Esophagus mucosa (tissue), 1 donor: ENCODE results near the gene PTCH1. TPM values are rescaled to one million over a fixed set of nuclear protein-coding genes. Genes with fewer than 3 reads are reported as not detected.
A peak's percentile ranks its signal among the peaks of the same experiment; 100 is the strongest.

Experiments
- ATAC-seq: fragments of 200-7000 bp; cut with Tn5 transposase; one replicate; pipeline ENCODE4 v1.9.1; 2020
- total RNA-seq: library from RNA; stranded (reverse); gene quantifications from one replicate; pipeline ENCODE4 v1.2.4, GENCODE V29; 2023
- donor health status: DM: yes; HTN: yes; CAD: no.

Gene PTCH1
- 3.9 TPM for total RNA-seq

GRCh38 chr9:95516734-95517558 is at the start of gene PTCH1:
TSS of gene PTCH1 (minus strand) at chr9:95516971.
- ATAC-seq = peak; percentile 64

- ATAC-seq = no peak
Observed at GRCh38 chr9:95565982-95566381, 49.2 kb upstream of the PTCH1 start.

GRCh38 chr9:95561913-95562312 is 45.1 kb upstream of the PTCH1 start:
- no peak for ATAC-seq

- ATAC-seq = no peak
Observed at GRCh38 chr9:95557142-95557541, 40.4 kb upstream of the PTCH1 start.

GRCh38 chr9:95556521-95556920 is 39.8 kb upstream of the PTCH1 start:
- ATAC-seq = no peak

- no peak for ATAC-seq
Observed at GRCh38 chr9:95552814-95553546, 36.2 kb upstream of the PTCH1 start.

GRCh38 chr9:95552255-95552654 is 35.5 kb upstream of the PTCH1 start:
- no peak for ATAC-seq

- ATAC-seq = no peak
Observed at GRCh38 chr9:95551406-95551805, 34.6 kb upstream of the PTCH1 start.

- no peak for ATAC-seq
Observed at GRCh38 chr9:95545831-95546567, 29.2 kb upstream of the PTCH1 start.

- no peak for ATAC-seq
Observed at GRCh38 chr9:95533996-95534680, 17.4 kb upstream of the PTCH1 start.

- ATAC-seq = no peak
Observed at GRCh38 chr9:95529910-95530309, 13.1 kb upstream of the PTCH1 start.

- ATAC-seq = no peak
Observed at GRCh38 chr9:95528908-95529502, 12.2 kb upstream of the PTCH1 start.

GRCh38 chr9:95522871-95523370 is 6.2 kb upstream of the PTCH1 start:
- ATAC-seq = no peak

GRCh38 chr9:95521699-95522098 is 4.9 kb upstream of the PTCH1 start:
- ATAC-seq = no peak

- no peak for ATAC-seq
Observed at GRCh38 chr9:95517559-95518425, 1.0 kb upstream of the PTCH1 start.

- no peak for ATAC-seq
Observed at GRCh38 chr9:95516221-95516733, 494 bp downstream of the PTCH1 start.

- ATAC-seq = no peak
Observed at GRCh38 chr9:95515272-95516113, 1.3 kb downstream of the PTCH1 start.

- ATAC-seq = no peak
Observed at GRCh38 chr9:95514342-95514741, 2.4 kb downstream of the PTCH1 start.

GRCh38 chr9:95513711-95514110 is 3.1 kb downstream of the PTCH1 start:
- no peak for ATAC-seq

GRCh38 chr9:95512709-95513095 is 4.1 kb downstream of the PTCH1 start:
- ATAC-seq = no peak
